GM23338 (cell line): ENCODE measurements around the gene TNFSF9. TPM values are rescaled to one million over a fixed set of nuclear protein-coding genes. Genes with fewer than 3 reads are reported as not detected.
"Not testable (repeated sequence)": the region's sequence is repeated elsewhere in the genome, so short reads cannot be mapped to it uniquely, and the experiment has no call there.

Source experiments
- ATAC-seq: fragments of 200-7000 bp; cut with Tn5 transposase; 3 replicates; pipeline ENCODE4 v1.9.1; 2020
- DNase-seq: peaks from one replicate; pipeline ENCODE4 v3.0.0-alpha.2; 2015; ENCODE audit warnings: low spot score
- H2AFZ ChIP-seq: fragments of 200-600 bp; sonication (generic); 2 replicates; pipeline ENCODE4 v1.8.0; 2016; ENCODE audit warnings: antibody characterized with exemption, mild to moderate bottlenecking, moderate library complexity
- H3F3A ChIP-seq: fragments of 200-600 bp; sonication (generic); replicated peaks from 2 replicates; pipeline ENCODE4 v1.8.0; 2017; ENCODE audit warnings: antibody characterized with exemption, mixed run types, low read depth
- H3K27ac ChIP-seq: fragments of 200-600 bp; sonication (generic); 2 replicates; pipeline ENCODE4 v1.6.1; 2016; ENCODE audit warnings: low read depth
- H3K27me3 ChIP-seq: fragments of 200-600 bp; sonication (generic); 2 replicates; pipeline ENCODE4 v1.8.0; 2016; ENCODE audit warnings: mild to moderate bottlenecking, mixed run types, moderate library complexity; ENCODE audit not compliant: insufficient read depth
- H3K36me3 ChIP-seq: fragments of 200-600 bp; sonication (generic); 2 replicates; pipeline ENCODE4 v1.8.0; 2016; ENCODE audit warnings: mild to moderate bottlenecking; ENCODE audit not compliant: insufficient read depth
- H3K4me1 ChIP-seq: fragments of 200-600 bp; sonication (generic); 2 replicates; pipeline ENCODE4 v1.8.0; 2016; ENCODE audit warnings: mild to moderate bottlenecking, moderate library complexity; ENCODE audit not compliant: insufficient read depth
- H3K4me2 ChIP-seq: fragments of 200-600 bp; sonication (generic); 2 replicates; pipeline ENCODE4 v1.7.1; 2017; ENCODE audit warnings: mixed run types
- H3K4me3 ChIP-seq: fragments of 200-600 bp; sonication (generic); 2 replicates; pipeline ENCODE4 v1.6.1; 2016; ENCODE audit warnings: mixed run types
- H3K79me2 ChIP-seq: fragments of 200-600 bp; sonication (generic); replicated peaks from 2 replicates; pipeline ENCODE4 v1.8.0; 2017; ENCODE audit warnings: mild to moderate bottlenecking; ENCODE audit not compliant: insufficient read depth
- H3K9me2 ChIP-seq: fragments of 200-600 bp; sonication (generic); 2 replicates; pipeline ENCODE4 v1.8.0; 2017; ENCODE audit not compliant: insufficient read depth
- H4K20me1 ChIP-seq: fragments of 200-600 bp; sonication (generic); replicated peaks from 2 replicates; pipeline ENCODE4 v1.8.0; 2017; ENCODE audit warnings: mild to moderate bottlenecking; ENCODE audit not compliant: insufficient read depth
- H3K27ac Mint-ChIP-seq: 2 replicates; pipeline ENCODE4 v1.8.0; 2020; ENCODE audit warnings: inconsistent platforms, mild to moderate bottlenecking, moderate library complexity, mixed read lengths
- H3K27me3 Mint-ChIP-seq: 3 replicates; pipeline ENCODE4 v1.8.0; 2022; ENCODE audit warnings: low read depth, mild to moderate bottlenecking, moderate library complexity, mixed read lengths, inconsistent platforms; ENCODE audit not compliant: insufficient read depth, poor library complexity
- H3K36me3 Mint-ChIP-seq: 3 replicates; pipeline ENCODE4 v1.8.0; 2021; ENCODE audit warnings: low read depth, mild to moderate bottlenecking, inconsistent platforms, moderate library complexity, mixed read lengths
- H3K4me1 Mint-ChIP-seq: 3 replicates; pipeline ENCODE4 v1.8.0; 2020; ENCODE audit warnings: mild to moderate bottlenecking, inconsistent platforms, mixed read lengths
- H3K4me3 Mint-ChIP-seq: 3 replicates; pipeline ENCODE4 v1.8.0; 2021; ENCODE audit warnings: moderate library complexity, mild to moderate bottlenecking, inconsistent platforms, mixed read lengths
- H3K9me3 Mint-ChIP-seq: 3 replicates; pipeline ENCODE4 v1.8.0; 2020; ENCODE audit warnings: moderate library complexity, mild to moderate bottlenecking, inconsistent platforms, mixed read lengths
- CREB1 ChIP-seq: fragments of 250-450 bp; sonication (Bioruptor Pico); IDR thresholded peaks from 2 replicates; pipeline ENCODE4 v1.5.0; 2020; ENCODE audit warnings: low read depth, mild to moderate bottlenecking, moderate library complexity
- EZH2 ChIP-seq: fragments of 200-600 bp; sonication (generic); IDR thresholded peaks from one replicate; pipeline ENCODE4 v1.8.0; 2017; ENCODE audit warnings: antibody characterized with exemption, mild to moderate bottlenecking, low read depth; ENCODE audit not compliant: unreplicated experiment
- EZH2phosphoT487 ChIP-seq: fragments of 200-600 bp; sonication (generic); IDR thresholded peaks from one replicate; pipeline ENCODE4 v1.8.1; 2018; ENCODE audit warnings: antibody characterized with exemption; ENCODE audit not compliant: unreplicated experiment
- STAT1 ChIP-seq: IDR thresholded peaks from one replicate; pipeline ENCODE4 v1.6.1; 2016; ENCODE audit warnings: antibody characterized with exemption; ENCODE audit not compliant: unreplicated experiment
- ZNF114 ChIP-seq: fragments of 250-450 bp; sonication (Bioruptor Pico); IDR thresholded peaks from 2 replicates; pipeline ENCODE4 v1.5.0; 2020; ENCODE audit warnings: mild to moderate bottlenecking, moderate library complexity
- polyA plus RNA-seq: library from polyadenylated mRNA; unstranded; fragments of >200 nt; fragmentation: Nextera tagmentation; extraction: Ambion mirVana; gene quantifications from 2 replicates; pipeline ENCODE4 v1.2.1, GENCODE V29; 2016
- total RNA-seq: library from RNA; depleted of rRNA; stranded (reverse); fragments of >200 nt; shearing (Covaris generic); gene quantifications from 2 replicates; pipeline ENCODE4 v1.2.3, GENCODE V29; 2014
- TF ChIP-seq, protein P1 (sequence below): fragments of 250-450 bp; sonication (Bioruptor Pico); IDR thresholded peaks from 2 replicates; pipeline ENCODE4 v1.5.0; 2020; ENCODE audit warnings: mild to moderate bottlenecking, moderate library complexity
- TF ChIP-seq, protein P2 (sequence below): IDR thresholded peaks from one replicate; pipeline ENCODE4 v1.6.1; 2018; ENCODE audit warnings: antibody characterized with exemption; ENCODE audit not compliant: unreplicated experiment
- TF ChIP-seq, protein P3 (sequence below), 2 experiments: fragments of 200-600 bp in 1 of 2; sonication (generic) in 1 of 2; conservative IDR thresholded peaks; 2 replicates each; pipeline versions ENCODE4 v1.5.1 to v1.6.1; 2016 to 2017; ENCODE audit warnings: antibody characterized with exemption in 2 of 2, low read depth in 2 of 2, mild to moderate bottlenecking in 2 of 2, moderate library complexity in 1 of 2

The TNFSF9 gene
- total and polyA plus RNA-seq, 2 experiments from 2014 or later: 2.6 to 9.1 TPM

DNA sequence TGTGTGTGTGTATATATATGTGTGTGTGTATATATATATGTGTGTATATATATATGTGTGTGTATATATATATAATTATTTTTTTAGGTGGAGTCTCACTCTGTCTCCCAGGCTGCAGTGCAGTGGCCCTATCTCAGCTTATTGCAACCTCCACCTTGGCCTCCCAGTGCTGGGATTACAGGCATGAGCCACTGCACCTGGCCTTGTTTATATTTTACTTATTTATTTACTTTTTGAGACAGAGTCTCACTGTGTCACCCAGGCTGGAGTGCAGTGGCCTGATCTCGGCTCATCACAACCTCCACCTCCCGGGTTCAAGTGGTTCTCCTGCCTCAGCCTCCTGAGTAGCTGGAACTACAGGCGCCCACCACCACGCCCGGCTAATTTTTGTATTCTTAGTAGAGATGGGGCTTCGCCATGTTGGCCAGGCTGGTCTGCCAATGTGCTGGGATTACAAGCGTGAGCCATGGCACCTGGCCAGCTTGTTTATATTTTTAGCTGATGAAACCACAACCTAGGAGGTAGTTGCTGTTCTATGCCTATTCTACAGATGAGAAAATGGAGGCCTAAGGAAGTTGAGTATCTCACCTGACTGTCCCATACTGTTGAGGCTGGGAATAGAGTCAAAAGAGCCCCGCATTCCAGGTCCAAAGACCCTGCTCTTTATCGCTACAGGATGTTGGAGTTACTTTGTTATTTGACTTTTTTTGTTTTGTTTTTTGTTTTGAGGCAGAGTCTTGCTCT, 22.6 kb upstream of the TNFSF9 start:
- DNase-seq, H3K4me1 ChIP-seq, H3K4me1 Mint-ChIP-seq, H3K27ac ChIP-seq, H3K79me2 ChIP-seq, H3K4me3 ChIP-seq, H3K27ac Mint-ChIP-seq, H3K27me3 ChIP-seq, H3K9me3 Mint-ChIP-seq, H3K9me2 ChIP-seq, H3K36me3 Mint-ChIP-seq, ATAC-seq, H3F3A ChIP-seq, H3K36me3 ChIP-seq, H3K4me2 ChIP-seq, H4K20me1 ChIP-seq, H3K27me3 Mint-ChIP-seq, H2AFZ ChIP-seq, H3K4me3 Mint-ChIP-seq: not testable (repeated sequence)

DNA sequence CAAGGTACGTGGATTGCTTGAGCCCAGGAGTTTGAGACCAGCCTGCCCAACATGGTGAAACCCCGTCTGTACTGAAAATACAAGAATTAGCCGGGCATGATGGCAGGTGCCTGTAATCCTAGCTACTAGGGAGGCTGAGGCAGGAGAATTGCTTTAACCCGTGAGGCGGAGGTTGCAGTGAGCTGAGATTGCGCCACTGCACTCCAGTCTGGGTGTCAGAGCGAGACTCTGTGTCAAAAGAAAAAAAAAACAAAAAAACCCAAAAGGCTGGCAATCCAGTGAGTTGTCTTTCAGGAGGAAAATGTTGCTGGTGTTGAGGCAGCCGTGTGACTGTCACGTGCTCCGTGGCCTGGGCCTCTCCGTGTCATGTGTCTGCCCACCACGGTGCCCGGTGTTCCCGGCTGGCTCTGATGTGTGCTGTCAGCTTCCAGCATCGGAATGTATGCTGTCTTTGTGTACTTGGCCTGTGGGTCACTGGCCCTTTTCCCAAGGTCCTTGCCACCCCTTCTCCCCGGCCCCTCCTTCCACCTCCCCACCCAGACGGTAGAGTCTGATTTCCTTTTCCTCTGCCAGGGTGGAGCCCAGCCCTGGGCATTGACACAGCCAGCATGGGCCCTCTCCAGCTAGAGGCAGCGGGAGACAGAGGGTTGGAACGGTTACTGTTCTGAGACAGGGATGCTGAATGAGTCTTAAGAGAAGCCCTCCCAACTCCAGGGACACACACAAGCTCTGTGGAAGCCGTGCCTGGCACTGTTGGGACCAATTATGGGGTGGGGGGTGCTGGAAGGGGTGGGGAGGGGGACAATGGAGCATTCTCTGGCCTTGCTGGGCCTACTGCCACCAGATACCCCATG, 21.5 kb upstream of the TNFSF9 start:
- DNase-seq: no peak
- H3K4me1 Mint-ChIP-seq: no peaks in the 10 kb centered on the region
- H3F3A ChIP-seq: no peaks in the 10 kb centered on the region
- no peaks in the 10 kb centered on the region for H3K27me3 ChIP-seq
- no peaks in the 10 kb centered on the region for H3K36me3 ChIP-seq
- H3K27me3 Mint-ChIP-seq: peaks cover 9% of the 10 kb centered on the region
- no peak overlapping the region for H3K4me3 Mint-ChIP-seq
- no peak overlapping the region for H3K27ac Mint-ChIP-seq
- H3K4me1 ChIP-seq: no peaks in the 10 kb centered on the region
- H3K4me3 ChIP-seq: no peak overlapping the region
- H3K4me2 ChIP-seq: no peak overlapping the region
- H2AFZ ChIP-seq: no peak overlapping the region; the same call in 1 of the 2 replicates
- no peaks in the 10 kb centered on the region for H3K79me2 ChIP-seq
- no peak for ATAC-seq
- H3K27ac ChIP-seq: no peak overlapping the region
- no peaks in the 10 kb centered on the region for H4K20me1 ChIP-seq
- no peaks in the 10 kb centered on the region for H3K9me2 ChIP-seq
- H3K9me3 Mint-ChIP-seq: no peaks in the 10 kb centered on the region; the same call in 2 of the 3 replicates
- H3K36me3 Mint-ChIP-seq: no peaks in the 10 kb centered on the region
- TF ChIP-seq CREB1 (CRISPR knock-in tag): no peak
- TF ChIP-seq, protein P1, sequence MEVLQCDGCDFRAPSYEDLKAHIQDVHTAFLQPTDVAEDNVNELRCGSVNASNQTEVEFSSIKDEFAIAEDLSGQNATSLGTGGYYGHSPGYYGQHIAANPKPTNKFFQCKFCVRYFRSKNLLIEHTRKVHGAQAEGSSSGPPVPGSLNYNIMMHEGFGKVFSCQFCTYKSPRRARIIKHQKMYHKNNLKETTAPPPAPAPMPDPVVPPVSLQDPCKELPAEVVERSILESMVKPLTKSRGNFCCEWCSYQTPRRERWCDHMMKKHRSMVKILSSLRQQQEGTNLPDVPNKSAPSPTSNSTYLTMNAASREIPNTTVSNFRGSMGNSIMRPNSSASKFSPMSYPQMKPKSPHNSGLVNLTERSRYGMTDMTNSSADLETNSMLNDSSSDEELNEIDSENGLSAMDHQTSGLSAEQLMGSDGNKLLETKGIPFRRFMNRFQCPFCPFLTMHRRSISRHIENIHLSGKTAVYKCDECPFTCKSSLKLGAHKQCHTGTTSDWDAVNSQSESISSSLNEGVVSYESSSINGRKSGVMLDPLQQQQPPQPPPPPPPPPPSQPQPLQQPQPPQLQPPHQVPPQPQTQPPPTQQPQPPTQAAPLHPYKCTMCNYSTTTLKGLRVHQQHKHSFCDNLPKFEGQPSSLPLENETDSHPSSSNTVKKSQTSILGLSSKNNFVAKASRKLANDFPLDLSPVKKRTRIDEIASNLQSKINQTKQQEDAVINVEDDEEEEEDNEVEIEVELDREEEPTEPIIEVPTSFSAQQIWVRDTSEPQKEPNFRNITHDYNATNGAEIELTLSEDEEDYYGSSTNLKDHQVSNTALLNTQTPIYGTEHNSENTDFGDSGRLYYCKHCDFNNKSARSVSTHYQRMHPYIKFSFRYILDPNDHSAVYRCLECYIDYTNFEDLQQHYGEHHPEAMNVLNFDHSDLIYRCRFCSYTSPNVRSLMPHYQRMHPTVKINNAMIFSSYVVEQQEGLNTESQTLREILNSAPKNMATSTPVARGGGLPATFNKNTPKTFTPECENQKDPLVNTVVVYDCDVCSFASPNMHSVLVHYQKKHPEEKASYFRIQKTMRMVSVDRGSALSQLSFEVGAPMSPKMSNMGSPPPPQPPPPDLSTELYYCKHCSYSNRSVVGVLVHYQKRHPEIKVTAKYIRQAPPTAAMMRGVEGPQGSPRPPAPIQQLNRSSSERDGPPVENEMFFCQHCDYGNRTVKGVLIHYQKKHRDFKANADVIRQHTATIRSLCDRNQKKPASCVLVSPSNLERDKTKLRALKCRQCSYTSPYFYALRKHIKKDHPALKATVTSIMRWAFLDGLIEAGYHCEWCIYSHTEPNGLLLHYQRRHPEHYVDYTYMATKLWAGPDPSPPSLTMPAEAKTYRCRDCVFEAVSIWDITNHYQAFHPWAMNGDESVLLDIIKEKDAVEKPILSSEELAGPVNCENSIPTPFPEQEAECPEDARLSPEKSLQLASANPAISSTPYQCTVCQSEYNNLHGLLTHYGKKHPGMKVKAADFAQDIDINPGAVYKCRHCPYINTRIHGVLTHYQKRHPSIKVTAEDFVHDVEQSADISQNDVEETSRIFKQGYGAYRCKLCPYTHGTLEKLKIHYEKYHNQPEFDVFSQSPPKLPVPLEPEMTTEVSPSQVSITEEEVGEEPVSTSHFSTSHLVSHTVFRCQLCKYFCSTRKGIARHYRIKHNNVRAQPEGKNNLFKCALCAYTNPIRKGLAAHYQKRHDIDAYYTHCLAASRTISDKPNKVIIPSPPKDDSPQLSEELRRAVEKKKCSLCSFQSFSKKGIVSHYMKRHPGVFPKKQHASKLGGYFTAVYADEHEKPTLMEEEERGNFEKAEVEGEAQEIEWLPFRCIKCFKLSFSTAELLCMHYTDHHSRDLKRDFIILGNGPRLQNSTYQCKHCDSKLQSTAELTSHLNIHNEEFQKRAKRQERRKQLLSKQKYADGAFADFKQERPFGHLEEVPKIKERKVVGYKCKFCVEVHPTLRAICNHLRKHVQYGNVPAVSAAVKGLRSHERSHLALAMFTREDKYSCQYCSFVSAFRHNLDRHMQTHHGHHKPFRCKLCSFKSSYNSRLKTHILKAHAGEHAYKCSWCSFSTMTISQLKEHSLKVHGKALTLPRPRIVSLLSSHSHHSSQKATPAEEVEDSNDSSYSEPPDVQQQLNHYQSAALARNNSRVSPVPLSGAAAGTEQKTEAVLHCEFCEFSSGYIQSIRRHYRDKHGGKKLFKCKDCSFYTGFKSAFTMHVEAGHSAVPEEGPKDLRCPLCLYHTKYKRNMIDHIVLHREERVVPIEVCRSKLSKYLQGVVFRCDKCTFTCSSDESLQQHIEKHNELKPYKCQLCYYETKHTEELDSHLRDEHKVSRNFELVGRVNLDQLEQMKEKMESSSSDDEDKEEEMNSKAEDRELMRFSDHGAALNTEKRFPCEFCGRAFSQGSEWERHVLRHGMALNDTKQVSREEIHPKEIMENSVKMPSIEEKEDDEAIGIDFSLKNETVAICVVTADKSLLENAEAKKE (CRISPR knock-in tag): no peak
- TF ChIP-seq, protein P2, sequence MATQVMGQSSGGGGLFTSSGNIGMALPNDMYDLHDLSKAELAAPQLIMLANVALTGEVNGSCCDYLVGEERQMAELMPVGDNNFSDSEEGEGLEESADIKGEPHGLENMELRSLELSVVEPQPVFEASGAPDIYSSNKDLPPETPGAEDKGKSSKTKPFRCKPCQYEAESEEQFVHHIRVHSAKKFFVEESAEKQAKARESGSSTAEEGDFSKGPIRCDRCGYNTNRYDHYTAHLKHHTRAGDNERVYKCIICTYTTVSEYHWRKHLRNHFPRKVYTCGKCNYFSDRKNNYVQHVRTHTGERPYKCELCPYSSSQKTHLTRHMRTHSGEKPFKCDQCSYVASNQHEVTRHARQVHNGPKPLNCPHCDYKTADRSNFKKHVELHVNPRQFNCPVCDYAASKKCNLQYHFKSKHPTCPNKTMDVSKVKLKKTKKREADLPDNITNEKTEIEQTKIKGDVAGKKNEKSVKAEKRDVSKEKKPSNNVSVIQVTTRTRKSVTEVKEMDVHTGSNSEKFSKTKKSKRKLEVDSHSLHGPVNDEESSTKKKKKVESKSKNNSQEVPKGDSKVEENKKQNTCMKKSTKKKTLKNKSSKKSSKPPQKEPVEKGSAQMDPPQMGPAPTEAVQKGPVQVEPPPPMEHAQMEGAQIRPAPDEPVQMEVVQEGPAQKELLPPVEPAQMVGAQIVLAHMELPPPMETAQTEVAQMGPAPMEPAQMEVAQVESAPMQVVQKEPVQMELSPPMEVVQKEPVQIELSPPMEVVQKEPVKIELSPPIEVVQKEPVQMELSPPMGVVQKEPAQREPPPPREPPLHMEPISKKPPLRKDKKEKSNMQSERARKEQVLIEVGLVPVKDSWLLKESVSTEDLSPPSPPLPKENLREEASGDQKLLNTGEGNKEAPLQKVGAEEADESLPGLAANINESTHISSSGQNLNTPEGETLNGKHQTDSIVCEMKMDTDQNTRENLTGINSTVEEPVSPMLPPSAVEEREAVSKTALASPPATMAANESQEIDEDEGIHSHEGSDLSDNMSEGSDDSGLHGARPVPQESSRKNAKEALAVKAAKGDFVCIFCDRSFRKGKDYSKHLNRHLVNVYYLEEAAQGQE: no peak
- TF ChIP-seq ZNF114 (CRISPR knock-in tag): no peak
- TF ChIP-seq EZH2phosphoT487: no peak
- TF ChIP-seq EZH2: no peak
- TF ChIP-seq, protein P3, sequence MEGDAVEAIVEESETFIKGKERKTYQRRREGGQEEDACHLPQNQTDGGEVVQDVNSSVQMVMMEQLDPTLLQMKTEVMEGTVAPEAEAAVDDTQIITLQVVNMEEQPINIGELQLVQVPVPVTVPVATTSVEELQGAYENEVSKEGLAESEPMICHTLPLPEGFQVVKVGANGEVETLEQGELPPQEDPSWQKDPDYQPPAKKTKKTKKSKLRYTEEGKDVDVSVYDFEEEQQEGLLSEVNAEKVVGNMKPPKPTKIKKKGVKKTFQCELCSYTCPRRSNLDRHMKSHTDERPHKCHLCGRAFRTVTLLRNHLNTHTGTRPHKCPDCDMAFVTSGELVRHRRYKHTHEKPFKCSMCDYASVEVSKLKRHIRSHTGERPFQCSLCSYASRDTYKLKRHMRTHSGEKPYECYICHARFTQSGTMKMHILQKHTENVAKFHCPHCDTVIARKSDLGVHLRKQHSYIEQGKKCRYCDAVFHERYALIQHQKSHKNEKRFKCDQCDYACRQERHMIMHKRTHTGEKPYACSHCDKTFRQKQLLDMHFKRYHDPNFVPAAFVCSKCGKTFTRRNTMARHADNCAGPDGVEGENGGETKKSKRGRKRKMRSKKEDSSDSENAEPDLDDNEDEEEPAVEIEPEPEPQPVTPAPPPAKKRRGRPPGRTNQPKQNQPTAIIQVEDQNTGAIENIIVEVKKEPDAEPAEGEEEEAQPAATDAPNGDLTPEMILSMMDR (conservative IDR thresholded peaks at IDR 0.05; ENCODE audit: low read depth in 2 of 2): no peak
- no peak for TF ChIP-seq STAT1
